Measurements from ENCODE around the gene MAPKAP1. TPM values are rescaled to one million over a fixed set of nuclear protein-coding genes. Genes with fewer than 3 reads are reported as not detected.

MAPKAP1 gene
- total and polyA plus RNA-seq, 9 of the 15 experiments (the other 6 are each of a cell fraction or from before 2014, with no cell fraction given): 2.6 to 82.1 (median 61.1) TPM

GRCh38 chr9:125495172-125496119, 211.6 kb downstream of the MAPKAP1 start (continued):
- TF ChIP-seq ZFX (CRISPR knock-in tag; IDR thresholded peaks at IDR 0.05): no peak
- TF ChIP-seq ZNF311 (CRISPR knock-in tag; IDR thresholded peaks at IDR 0.05): no peak
- TF ChIP-seq BHLHE40 (IDR thresholded peaks at IDR 0.05; ENCODE audit: low read length): no peak
- TF ChIP-seq ZNF830 (CRISPR knock-in tag; IDR thresholded peaks at IDR 0.05): no peak
- no peak for TF ChIP-seq TSC22D4 (tag; IDR thresholded peaks at IDR 0.05)
- no peak for TF ChIP-seq REST (IDR thresholded peaks at IDR 0.05; ENCODE audit: borderline replicate concordance)
- TF ChIP-seq REST (CRISPR knock-in tag; IDR thresholded peaks at IDR 0.05; ENCODE audit: low read depth): no peak
- no peak for TF ChIP-seq ZNF511 (CRISPR knock-in tag; IDR thresholded peaks at IDR 0.05)
- no peak for TF ChIP-seq CEBPZ (IDR thresholded peaks at IDR 0.05; ENCODE audit: borderline replicate concordance, low read depth, low read length)

Data from K562 (cell line).